ENCODE data around the gene FKRP. TPM values are rescaled to one million over a fixed set of nuclear protein-coding genes. Genes with fewer than 3 reads are reported as not detected.
A peak's percentile ranks its signal among the peaks of the same experiment; 100 is the strongest.

Gene FKRP
- total RNA-seq, 1 experiment from 2014 or later: 19.4 TPM

DNA sequence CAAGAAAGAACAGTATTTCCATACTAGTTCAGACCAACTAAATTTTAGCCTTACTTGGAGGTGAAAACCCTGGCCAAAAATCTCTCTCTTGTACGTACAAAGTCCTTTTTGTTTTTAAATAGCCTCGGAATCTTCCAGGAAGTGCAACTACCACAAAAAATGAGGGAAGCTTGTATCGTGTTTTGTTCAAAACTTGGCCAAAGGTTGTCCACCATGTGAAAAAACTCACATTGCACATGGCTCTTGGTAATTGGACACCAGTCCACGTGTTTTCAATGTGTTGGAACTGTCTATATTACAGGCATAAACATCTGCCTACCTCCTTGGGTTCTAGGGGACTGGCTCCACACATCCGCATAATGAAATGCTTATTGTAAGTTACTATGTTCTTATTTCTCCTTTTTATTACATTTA, 15.6 kb downstream of the FKRP start:
- CTCF ChIA-PET: interaction anchor here (1.3 kb wide), 1 partner anchor 79 kb away, joined by 3 read pairs; no protein-coding TSS in a partner anchor
- H3K27ac ChIP-seq (ENCODE audit: low read depth, low read length): no peak overlapping the region

More for the DNA sequence above, 15.6 kb downstream of the FKRP start:
- no peaks in the 10 kb centered on the region for H4K20me1 ChIP-seq (ENCODE audit: insufficient read depth)
- no peak overlapping the region for H3K9ac ChIP-seq (ENCODE audit: low read length)
- ChIA-PET RAD21 (ENCODE audit: low non-redundant PET in 1 of 2, low total read pairs in 2 of 2, uncharacterized antibody in 2 of 2, unreplicated experiment in 2 of 2) (no interaction called here), POLR2A (no interaction called here)
- intact Hi-C loops (cut with micrococcal nuclease): no loop called here
- H3K4me1 ChIP-seq (ENCODE audit: control insufficient read depth in 1 of 2, insufficient read depth in 2 of 2, low read length in 2 of 2): peaks cover 18 to 28% of the 10 kb centered on the region in 2 experiments
- no peak for ATAC-seq
- peaks cover 0 to 2% of the 10 kb centered on the region in 2 experiments; a peak in 1 of 4 replicates for H3K36me3 ChIP-seq (ENCODE audit: control insufficient read depth in 1 of 2, insufficient read depth in 2 of 2, low read length in 2 of 2)
- BruUV-seq (replicated peaks): no TSS peak
- H2AFZ ChIP-seq (ENCODE audit: low read depth, low read length, poor library complexity, severe bottlenecking): no peak overlapping the region
- no peak for DNase-seq (ENCODE audit: low read depth, low spot score)
- H3K4me2 ChIP-seq (ENCODE audit: low read length): peak overlapping the region; percentile 50
- no peaks in the 10 kb centered on the region for H3K9me2 ChIP-seq (ENCODE audit: insufficient read depth)
- H3K79me2 ChIP-seq (ENCODE audit: insufficient read depth, low read length): no peaks in the 10 kb centered on the region
- H3K9me3 ChIP-seq (ENCODE audit: control insufficient read depth in 1 of 2, insufficient read depth in 1 of 2, low read depth in 1 of 2, low read length in 2 of 2): no peaks in the 10 kb centered on the region
- TF ChIP-seq, protein P1, sequence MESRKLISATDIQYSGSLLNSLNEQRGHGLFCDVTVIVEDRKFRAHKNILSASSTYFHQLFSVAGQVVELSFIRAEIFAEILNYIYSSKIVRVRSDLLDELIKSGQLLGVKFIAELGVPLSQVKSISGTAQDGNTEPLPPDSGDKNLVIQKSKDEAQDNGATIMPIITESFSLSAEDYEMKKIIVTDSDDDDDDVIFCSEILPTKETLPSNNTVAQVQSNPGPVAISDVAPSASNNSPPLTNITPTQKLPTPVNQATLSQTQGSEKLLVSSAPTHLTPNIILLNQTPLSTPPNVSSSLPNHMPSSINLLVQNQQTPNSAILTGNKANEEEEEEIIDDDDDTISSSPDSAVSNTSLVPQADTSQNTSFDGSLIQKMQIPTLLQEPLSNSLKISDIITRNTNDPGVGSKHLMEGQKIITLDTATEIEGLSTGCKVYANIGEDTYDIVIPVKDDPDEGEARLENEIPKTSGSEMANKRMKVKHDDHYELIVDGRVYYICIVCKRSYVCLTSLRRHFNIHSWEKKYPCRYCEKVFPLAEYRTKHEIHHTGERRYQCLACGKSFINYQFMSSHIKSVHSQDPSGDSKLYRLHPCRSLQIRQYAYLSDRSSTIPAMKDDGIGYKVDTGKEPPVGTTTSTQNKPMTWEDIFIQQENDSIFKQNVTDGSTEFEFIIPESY (IDR thresholded peaks at IDR 0.05; ENCODE audit: extremely low read depth, insufficient replicate concordance, low read length): no peak
- TF ChIP-seq CEBPB (IDR thresholded peaks at IDR 0.05; ENCODE audit: low read depth) (no peak), POLR2A (IDR thresholded peaks at IDR 0.05; ENCODE audit: borderline replicate concordance, extremely low read depth, insufficient read depth, insufficient read length) (no peak), RAD21 (IDR thresholded peaks at IDR 0.05; ENCODE audit: low read depth) (no peak), YY1 (IDR thresholded peaks at IDR 0.05; ENCODE audit: extremely low read depth, insufficient replicate concordance, low read depth, low read length) (no peak), EZH2phosphoT487 (IDR thresholded peaks at IDR 0.05; ENCODE audit: borderline replicate concordance) (no peak), SP1 (IDR thresholded peaks at IDR 0.05; ENCODE audit: low read depth) (no peak), ELF1 (IDR thresholded peaks at IDR 0.05; ENCODE audit: borderline replicate concordance, low read depth) (no peak), EGR1 (IDR thresholded peaks at IDR 0.05; ENCODE audit: low read depth) (no peak), ZNF274 (IDR thresholded peaks at IDR 0.05; ENCODE audit: low read depth, low read length) (no peak), SIN3A (IDR thresholded peaks at IDR 0.05; ENCODE audit: low read depth) (no peak), FOSL1 (IDR thresholded peaks at IDR 0.05; ENCODE audit: low read depth) (no peak), TCF7L2 (IDR thresholded peaks at IDR 0.05; ENCODE audit: borderline replicate concordance, extremely low read depth, insufficient read depth, insufficient read length) (no peak), CBX3 (IDR thresholded peaks at IDR 0.05; ENCODE audit: low read depth) (no peak), POLR2AphosphoS5 (IDR thresholded peaks at IDR 0.05; ENCODE audit: low read depth, low read length) (no peak), ZFX (IDR thresholded peaks at IDR 0.05) (no peak), JUND (IDR thresholded peaks at IDR 0.05) (no peak)
- TF ChIP-seq, protein P2, sequence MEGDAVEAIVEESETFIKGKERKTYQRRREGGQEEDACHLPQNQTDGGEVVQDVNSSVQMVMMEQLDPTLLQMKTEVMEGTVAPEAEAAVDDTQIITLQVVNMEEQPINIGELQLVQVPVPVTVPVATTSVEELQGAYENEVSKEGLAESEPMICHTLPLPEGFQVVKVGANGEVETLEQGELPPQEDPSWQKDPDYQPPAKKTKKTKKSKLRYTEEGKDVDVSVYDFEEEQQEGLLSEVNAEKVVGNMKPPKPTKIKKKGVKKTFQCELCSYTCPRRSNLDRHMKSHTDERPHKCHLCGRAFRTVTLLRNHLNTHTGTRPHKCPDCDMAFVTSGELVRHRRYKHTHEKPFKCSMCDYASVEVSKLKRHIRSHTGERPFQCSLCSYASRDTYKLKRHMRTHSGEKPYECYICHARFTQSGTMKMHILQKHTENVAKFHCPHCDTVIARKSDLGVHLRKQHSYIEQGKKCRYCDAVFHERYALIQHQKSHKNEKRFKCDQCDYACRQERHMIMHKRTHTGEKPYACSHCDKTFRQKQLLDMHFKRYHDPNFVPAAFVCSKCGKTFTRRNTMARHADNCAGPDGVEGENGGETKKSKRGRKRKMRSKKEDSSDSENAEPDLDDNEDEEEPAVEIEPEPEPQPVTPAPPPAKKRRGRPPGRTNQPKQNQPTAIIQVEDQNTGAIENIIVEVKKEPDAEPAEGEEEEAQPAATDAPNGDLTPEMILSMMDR (IDR thresholded peaks at IDR 0.05 in 2 of 3, conservative IDR thresholded peaks at IDR 0.05 in 1 of 3; ENCODE audit: borderline replicate concordance in 1 of 3, insufficient read depth in 1 of 3, low read depth in 2 of 3, low read length in 2 of 3): no peak
- TF ChIP-seq, protein P3, sequence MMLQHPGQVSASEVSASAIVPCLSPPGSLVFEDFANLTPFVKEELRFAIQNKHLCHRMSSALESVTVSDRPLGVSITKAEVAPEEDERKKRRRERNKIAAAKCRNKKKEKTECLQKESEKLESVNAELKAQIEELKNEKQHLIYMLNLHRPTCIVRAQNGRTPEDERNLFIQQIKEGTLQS (IDR thresholded peaks at IDR 0.05): no peak
- H3K4me3 ChIP-seq (replicated peaks in 1 of 2; ENCODE audit: low read depth in 1 of 2, low read length in 2 of 2): no peak overlapping the region
- H3K27me3 ChIP-seq (ENCODE audit: insufficient read depth, low read length): no peaks in the 10 kb centered on the region
